Esophagus muscularis mucosa (tissue), 3 donors: ENCODE measurements around the gene TSTD1.

Experiments used
- EP300 ChIP-seq: sonication (generic); formaldehyde crosslinking; IDR thresholded peaks from one replicate; pipeline ENCODE4 v1.6.1; 2017; ENCODE audit warnings: antibody characterized with exemption
- TF ChIP-seq, protein P1 (sequence below), 3 experiments: fragments of 200-600 bp in 2 of 3; fragments of 450-650 bp in 1 of 3; sonication (generic) in 2 of 3; IDR thresholded peaks; one replicate each; pipeline ENCODE4 v1.5.1; 2017 to 2019; ENCODE audit warnings: antibody characterized with exemption in 3 of 3, mild to moderate bottlenecking in 2 of 3, moderate library complexity in 1 of 3

DNA sequence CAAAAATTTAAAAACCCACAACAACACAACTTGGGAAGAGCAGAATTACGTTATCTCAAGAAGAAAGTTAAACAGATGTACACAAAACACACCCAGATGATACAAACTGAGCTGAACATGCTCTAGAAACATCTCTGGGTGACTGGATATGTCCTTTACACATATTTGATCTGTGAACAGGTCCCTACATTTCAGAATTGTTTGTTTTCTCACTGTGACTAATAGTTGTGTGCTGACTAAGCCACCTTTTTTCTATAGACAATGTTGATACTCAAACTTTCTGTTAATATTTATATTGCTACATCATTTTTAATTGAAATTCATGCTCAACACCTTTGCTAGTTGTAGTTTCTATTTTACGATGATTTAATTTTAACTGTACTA lies 16.8 kb downstream of the TSTD1 start:
- TF ChIP-seq, protein P1, sequence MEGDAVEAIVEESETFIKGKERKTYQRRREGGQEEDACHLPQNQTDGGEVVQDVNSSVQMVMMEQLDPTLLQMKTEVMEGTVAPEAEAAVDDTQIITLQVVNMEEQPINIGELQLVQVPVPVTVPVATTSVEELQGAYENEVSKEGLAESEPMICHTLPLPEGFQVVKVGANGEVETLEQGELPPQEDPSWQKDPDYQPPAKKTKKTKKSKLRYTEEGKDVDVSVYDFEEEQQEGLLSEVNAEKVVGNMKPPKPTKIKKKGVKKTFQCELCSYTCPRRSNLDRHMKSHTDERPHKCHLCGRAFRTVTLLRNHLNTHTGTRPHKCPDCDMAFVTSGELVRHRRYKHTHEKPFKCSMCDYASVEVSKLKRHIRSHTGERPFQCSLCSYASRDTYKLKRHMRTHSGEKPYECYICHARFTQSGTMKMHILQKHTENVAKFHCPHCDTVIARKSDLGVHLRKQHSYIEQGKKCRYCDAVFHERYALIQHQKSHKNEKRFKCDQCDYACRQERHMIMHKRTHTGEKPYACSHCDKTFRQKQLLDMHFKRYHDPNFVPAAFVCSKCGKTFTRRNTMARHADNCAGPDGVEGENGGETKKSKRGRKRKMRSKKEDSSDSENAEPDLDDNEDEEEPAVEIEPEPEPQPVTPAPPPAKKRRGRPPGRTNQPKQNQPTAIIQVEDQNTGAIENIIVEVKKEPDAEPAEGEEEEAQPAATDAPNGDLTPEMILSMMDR (IDR thresholded peaks at IDR 0.05), result no peak
- TF ChIP-seq EP300, result no peak
